Uterus (tissue), 2 donors: ENCODE measurements around the gene KDF1.

Experiments used
- POLR2A ChIP-seq, 2 donors: fragments of 450-650 bp; IDR thresholded peaks; one replicate each; pipeline ENCODE4 v1.6.1; 2016; ENCODE audit warnings: antibody characterized with exemption in 2 of 2, mild to moderate bottlenecking in 1 of 2, moderate library complexity in 1 of 2
- TF ChIP-seq, protein P1 (sequence below), 4 experiments: fragments of 200-600 bp in 2 of 4; fragments of 450-650 bp in 2 of 4; sonication (generic) in 2 of 4; IDR thresholded peaks; one replicate each; pipeline ENCODE4 v1.5.1; 2016 to 2019; ENCODE audit warnings: antibody characterized with exemption in 4 of 4, mild to moderate bottlenecking in 2 of 4, moderate library complexity in 1 of 4

GRCh38 chr1:26994787-26995517 lies 34.7 kb upstream of the KDF1 start:
- TF ChIP-seq, protein P1, sequence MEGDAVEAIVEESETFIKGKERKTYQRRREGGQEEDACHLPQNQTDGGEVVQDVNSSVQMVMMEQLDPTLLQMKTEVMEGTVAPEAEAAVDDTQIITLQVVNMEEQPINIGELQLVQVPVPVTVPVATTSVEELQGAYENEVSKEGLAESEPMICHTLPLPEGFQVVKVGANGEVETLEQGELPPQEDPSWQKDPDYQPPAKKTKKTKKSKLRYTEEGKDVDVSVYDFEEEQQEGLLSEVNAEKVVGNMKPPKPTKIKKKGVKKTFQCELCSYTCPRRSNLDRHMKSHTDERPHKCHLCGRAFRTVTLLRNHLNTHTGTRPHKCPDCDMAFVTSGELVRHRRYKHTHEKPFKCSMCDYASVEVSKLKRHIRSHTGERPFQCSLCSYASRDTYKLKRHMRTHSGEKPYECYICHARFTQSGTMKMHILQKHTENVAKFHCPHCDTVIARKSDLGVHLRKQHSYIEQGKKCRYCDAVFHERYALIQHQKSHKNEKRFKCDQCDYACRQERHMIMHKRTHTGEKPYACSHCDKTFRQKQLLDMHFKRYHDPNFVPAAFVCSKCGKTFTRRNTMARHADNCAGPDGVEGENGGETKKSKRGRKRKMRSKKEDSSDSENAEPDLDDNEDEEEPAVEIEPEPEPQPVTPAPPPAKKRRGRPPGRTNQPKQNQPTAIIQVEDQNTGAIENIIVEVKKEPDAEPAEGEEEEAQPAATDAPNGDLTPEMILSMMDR (IDR thresholded peaks at IDR 0.05) = no peak
- no peak for TF ChIP-seq POLR2A (IDR thresholded peaks at IDR 0.05)
